ENCODE measurements around the gene ASS1.

DNA sequence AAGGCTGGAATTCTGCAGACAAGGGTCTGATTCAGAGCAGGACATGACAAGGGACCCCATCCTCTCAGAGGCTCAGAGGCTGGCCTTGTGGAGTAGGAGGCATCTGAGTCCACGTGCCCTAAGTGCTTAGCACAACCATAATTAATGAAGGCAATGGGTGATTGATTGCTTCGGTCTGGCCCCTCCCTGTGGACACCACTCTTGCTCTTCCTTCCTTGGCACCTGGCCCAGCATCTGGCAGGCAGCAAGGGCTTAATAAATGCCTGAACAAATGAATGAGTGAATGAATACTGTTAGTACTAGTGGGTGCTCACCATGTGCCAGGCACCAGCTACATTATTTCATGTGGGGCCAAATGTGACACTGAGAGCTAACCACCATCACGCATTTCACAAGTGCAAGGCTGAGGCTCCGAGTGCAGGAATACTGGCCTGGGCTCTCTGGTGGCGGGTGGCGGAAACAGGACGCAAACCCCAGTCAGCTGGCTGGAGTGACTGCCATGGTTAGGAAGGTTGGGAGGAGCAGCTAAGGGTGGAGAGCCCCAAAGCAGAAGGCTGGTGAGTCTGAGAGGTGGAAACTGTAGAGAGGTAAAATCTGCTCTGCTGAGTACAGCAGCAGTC lies 53.6 kb downstream of the ASS1 start:
- TF ChIP-seq JUN (IDR thresholded peaks at IDR 0.05) (no peak), MAFK (IDR thresholded peaks at IDR 0.05; ENCODE audit: partially characterized antibody) (no peak)

Measured in A549 (cell line).